DMS79 (cell line): Measurements from ENCODE around the gene ZNF516.

Experiments
- DNase-seq: peaks from one replicate; lab custom pipeline; 2025; lab: John Stamatoyannopoulos, UW

ZNF516 gene

DNA sequence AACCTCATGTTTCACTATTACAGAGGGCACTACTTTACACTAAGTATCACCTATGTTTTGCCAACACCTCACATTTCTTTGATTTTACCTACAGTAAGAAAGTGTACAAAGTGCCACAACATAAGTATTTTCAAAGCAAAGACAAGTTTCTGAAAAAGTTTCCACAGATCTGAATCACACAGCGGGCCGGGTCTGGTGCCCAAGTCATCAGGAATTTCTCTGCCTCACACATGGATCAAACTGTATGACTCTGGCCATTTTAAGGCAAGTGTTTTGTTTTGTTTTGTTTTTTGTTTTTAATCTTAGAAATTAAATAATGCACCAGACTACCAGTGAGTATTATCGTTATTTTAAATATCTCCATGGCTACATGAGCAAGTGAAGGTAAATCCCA is 73.4 kb downstream of the ZNF516 start:
- no peak for DNase-seq

DNA sequence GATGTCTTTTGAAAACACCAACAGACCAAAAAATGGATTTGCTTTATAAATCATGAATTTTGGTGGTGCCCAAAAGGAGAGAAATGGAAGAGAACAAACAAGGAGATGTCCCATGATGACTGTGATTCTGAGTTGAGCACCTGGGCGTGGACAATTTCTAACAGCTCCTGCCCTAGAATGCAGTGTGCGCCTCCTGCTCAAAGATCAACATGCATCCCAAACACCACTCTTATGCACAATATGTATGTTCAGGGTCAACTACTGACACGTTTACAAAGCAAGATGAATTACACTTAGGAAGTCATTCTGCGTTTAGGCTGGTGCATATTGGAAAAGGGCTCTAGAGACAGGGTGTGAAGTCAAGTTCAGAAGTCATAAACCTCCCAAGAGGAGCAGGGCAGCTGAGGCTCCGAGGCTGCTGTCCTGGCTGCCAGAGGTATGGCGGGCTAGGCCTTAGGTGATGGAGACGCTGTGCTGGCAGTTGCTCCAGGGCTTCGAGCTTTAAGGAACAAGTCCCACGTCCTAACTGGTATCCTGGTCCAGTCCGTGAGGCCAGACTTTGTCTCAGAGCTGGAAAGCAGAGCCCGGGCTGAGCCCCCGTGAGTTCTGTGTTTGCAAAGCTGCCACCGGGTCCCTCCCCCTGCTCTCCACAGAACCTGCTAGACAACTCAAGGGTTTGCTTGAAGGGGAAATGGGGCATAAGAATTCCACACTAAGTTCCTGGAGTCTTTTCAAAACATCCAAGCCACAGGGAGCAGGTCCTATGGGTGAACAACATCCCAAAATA is 74.0 kb downstream of the ZNF516 start:
- no peak for DNase-seq

DNA sequence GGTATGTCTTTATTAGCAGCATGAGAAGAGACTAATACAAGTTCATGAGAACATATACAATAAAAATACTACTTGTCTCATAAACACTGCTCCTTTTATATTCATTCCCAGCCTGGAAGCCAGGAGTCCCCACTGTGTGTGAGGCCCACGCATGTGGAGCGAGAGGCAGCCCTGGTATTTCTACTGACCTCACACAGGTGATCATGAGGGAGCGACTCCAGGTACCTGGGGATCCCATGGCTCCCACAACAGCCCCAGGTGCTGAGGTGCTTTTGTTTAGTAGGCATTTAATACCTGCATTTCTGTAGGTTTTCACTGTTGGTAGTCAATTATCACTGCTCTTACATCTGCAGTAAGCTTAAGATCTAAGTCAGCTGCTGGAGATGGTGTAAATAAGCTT is 75.2 kb downstream of the ZNF516 start:
- DNase-seq = no peak

DNA sequence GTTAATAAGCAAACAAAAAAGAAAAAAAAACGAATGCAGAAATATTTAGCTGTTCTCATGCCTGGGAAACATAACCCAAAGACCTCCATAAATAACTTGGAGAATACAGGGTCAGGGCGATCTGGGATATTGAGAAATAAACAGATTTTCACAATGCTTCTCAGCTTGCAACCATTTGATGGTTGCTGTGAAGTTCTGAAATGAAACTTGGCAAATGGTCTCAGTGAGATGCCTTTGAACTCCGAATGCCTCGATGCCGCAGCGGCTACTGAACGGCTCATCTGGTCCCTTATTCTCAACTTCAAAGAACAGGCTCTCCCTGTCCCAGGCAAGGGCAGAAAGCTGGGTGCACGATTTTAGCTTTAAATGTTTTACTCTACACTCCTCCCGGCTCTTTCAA is 78.1 kb downstream of the ZNF516 start:
- DNase-seq = no peak

DNA sequence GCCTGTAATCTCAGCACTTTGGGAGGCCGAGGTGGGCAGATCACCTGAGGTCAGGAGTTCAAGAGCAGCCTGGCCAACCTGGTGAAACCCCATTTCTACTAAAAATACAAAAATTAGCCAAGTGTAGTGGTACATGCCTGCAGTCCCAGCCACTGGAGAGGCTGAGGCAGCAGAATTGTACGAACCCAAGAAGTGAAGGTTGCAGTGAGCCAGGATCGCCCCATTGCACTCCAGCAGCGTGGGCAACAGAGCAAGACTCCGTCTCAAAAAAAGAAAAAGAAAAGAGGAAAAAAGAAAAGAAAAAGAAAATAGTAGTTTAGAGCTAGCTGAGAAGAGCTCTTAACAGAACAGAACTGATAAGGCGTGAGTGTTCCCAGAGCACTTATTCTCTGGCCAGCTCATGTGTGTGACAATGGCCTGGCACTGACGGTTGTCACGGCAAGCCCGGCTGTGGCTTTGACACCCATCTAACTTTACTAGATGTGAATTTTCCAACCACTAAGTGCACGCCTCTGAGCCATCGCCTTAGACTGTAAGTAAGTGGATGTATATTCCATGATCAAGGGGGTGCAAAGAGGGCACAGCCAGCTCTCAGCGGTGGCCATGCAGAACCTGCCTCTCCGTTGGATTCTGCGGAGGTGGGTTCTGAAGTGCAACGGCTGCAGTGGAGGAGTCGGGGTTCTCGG is 80.0 kb downstream of the ZNF516 start:
- no peak for DNase-seq

DNA sequence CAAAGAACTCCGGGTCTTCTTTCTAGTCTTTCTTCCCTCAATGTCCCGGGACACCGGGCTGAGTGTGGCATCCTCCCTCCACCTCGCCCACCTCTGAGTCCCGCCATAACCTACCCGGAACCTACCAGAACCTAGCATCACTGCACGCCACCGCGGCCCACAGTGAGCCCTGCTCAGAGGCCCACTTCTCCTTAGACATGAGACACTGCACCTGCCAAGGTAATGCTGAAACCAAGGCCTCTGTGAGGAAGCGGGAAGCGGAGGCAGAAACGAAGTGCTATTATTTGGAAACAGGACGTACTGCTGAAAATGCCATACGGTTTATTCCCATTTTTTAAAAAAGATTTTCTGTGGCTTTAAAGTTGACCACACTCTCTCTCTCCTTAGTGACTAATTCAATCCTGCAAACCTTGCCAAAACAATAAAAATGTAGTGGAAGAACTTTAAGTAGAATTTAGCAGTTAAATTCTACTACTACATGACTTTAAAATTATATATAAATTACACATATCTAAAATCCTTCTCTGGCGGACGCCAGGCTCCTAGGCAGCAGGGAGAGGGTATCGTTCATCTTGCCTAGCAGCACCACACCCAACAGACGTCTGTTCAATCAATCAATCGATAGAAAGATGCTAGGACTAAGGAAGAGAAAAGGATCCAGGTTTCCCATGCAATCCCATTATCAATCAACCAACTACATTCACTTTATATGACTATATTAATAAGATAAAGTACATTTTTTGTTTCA is 82.0 kb downstream of the ZNF516 start:
- DNase-seq = no peak

DNA sequence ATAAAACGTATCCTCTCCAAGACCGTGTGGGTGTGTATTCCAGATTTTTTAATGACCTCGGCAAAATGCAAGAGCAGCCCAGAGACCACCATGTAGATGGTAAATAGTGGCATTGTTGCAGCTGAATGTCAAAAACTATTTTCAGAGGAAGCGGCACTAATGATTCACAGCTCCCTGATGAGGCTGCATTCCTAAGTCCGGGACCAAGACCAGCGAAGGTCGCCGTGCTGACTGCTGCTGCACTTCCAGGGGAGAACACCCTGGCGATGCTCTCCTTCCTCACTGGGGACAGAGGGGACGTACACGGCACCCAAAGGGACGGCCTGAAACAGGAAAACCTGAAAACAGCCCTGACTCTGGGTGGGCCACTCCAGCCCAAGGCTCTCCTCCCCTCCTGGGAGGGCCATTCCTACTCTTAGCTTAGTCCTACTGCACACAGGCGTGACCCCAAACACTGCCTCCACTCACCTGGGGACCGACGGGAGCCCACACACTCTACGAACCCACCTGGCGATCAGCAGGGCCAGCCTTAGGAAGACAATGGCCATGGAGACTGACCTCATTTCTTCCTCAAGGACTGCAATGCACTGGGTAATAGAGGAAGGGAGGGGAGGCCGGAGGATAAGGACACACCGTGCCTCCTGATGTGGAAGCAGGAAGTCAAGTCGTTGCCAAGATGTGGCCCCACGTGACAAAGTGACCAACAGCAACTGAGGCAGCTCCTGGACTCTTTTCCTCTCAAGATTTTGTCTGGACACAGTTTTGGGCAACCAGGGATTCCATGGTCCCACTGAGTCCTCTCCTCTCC is 82.8 kb downstream of the ZNF516 start:
- DNase-seq = no peak

DNA sequence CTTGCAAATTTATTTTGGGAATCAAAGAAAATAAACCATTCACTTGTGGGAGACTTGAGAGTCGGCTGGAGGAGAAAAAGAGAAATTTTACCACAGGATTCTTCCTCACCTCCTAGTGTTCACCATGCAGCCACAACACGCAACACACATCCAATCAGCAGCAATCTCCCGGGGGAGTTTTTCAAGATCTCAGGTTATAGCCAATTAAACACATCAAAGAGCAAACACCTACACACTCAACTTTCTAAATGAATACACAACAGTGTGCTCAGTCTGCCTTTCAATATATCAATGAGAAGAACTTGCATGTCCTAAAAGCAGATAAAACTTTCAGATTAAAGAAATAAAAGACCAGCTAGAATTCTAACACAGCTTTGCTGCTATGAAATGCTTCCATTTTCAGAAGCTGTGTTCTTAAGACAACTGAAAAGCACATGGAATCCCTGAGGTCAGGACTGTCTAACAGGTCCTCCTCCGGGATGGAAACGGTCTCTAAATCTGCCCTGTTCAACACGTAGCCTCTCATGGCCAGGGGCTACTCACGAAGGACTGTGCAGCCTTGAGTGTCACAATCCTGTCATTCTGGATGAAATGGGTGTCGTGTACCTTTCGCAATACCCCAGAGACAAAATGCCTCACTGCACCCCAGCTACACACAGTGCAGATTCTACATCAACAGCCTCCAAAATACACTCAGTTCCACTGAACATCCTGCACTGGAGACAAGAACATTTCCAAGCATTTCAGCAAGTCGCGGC is 84.2 kb downstream of the ZNF516 start:
- no peak for DNase-seq

DNA sequence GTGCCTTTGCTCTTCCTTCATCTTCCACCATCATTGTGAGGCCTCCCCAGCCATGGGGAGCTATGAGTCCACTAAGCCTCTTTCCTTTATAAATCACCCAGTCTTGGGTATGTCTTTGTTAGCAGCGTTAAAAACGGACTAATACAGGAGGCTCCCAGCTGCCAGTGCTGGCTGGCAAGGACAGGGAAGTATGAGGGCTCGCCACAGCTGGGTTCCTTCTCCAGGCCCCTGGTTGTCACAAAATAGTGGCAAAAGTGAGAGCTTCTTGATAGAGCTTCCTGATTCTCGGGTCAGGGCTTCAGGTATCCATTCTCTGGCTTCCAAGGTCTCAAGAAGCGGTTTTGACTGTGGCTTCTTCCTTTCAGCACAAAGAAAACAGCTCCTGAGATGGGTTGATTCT is 85.0 kb downstream of the ZNF516 start:
- DNase-seq = no peak

DNA sequence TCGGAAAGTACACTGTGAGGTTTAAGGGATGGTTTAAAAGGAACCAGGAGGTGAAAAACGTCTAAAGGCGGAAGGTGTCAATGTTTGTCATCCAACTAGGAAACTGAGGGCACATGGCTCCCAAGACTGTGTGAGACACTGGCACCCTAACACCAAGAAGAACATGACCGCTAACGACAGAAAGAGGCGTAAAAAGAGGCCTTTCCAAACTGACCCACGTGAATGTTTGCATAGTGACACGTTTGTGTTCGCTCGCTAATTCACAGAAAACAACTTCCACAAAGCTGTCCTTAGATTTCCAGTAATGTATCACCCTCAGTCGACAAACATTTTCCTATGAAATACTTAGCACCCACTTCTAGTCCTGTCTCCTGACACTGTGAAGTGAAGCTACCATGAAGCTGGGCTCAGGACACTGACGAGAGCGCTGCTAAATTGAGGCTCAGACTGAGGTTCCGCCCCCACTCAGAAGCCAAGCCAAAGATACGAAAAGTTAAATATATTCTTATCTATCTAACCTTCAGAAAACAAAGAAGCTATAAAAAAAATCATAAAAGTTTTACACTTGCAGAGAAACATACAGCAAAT is 86.5 kb downstream of the ZNF516 start:
- DNase-seq = no peak

DNA sequence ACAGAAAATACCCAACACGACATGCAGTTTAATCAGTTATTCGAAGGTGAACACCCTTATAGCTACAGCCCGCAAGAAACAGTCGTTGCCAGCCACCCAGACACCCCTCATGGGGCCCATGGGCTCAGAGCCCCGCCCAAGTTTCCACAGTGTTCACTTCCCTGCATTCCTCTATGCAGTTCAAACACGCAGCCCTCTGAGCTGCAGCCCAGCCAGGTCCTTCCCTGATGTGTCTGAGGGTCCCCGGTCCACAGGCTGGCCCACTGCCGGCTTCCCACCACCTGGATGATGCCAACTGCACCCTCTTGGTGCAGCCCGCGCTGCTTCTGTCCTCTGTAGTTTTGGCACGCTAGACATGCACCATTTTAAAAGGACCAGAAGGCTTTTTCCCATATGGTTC is 87.4 kb downstream of the ZNF516 start:
- DNase-seq = no peak

DNA sequence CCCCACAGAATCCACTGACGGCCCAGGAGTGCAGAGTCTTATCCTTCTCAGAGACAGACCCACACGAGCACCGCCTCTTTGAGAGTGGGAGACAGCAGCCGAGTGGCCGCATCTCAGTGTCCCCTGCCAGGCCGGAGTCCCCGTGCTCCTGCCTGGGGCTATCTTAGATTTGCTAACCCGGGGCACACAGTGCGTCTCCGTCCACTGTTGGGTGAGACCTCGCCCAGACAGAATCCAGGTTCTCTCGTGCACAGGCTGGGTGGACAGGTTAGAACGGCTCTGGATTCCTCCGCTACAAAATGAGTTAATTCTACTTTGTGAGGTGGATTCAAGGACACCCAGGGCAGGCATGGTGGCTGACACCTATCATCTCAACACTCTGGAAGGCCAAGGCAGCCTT is 88.3 kb downstream of the ZNF516 start:
- DNase-seq = no peak

DNA sequence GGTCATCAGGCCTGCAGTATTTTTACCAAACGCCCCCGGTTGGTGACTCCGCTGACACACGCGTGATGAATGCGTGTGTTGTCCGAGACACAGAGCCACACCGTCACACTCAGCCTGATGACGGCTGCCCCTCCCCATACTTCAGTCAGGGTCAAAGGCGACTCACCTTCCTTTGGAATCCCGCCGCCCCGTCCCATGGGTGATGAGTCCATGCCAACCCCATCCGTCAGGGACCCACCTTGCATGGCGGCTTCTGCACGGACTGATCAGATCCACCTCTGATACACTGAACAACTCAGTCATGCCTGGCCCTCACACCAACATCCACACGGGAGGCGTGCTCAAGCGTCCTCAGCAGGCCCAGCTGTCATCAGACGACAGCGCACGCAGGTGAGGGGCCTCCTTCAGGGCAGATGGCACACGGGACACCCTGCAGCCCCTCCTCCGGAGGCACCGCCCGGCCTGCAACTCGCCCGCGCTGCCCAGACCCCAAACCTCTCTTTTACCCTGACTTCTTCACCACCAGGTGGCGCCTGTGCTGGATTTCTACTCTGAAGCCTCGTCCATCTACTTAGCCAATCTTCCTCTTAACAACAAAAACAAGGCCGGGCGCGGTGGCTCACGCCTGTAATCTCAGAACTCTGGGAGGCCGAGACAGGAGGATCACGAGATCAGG is 89.2 kb downstream of the ZNF516 start:
- DNase-seq = no peak

DNA sequence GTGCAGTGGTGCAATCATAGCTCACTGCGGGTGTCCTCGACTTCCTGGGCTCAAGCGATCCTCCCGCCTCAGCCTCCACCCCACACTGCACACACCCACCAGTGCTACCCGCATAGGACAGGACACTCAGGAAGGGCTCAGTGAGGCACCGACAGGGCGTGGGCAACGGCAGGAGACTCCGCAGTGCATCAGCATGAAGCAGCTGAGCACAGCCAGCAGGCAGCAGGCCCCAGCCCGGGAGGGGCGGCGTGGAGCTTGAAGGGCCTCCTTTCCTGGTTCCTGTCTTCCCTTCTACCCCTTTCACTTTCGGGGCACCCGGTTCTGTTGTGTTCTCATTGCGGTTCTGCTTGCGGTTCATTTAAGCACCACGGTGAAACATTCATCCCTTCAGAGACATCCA is 89.8 kb downstream of the ZNF516 start:
- no peak for DNase-seq

DNA sequence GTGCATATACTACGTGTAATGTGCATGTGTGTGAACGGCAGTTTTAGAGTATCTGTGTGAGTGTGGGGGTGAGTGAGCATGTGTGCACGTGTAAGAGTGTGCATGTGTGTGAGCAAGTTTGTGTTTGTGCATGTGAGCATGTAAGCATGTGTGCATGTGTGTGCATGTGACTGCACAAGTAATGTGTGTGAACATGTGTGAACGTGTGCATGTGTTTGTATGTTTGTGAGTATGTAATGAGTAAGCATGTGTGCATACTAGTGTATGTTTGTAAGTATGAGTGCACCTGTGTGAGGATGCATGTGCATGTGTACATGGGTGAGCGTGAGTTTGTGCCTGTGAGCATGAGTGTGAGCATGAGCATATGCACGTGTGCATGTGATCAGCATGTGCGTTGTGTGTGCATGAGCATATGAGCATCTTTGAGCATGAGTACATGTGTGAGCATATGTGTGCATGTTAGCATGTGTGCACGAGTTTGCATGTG is 90.7 kb downstream of the ZNF516 start:
- DNase-seq = no peak

DNA sequence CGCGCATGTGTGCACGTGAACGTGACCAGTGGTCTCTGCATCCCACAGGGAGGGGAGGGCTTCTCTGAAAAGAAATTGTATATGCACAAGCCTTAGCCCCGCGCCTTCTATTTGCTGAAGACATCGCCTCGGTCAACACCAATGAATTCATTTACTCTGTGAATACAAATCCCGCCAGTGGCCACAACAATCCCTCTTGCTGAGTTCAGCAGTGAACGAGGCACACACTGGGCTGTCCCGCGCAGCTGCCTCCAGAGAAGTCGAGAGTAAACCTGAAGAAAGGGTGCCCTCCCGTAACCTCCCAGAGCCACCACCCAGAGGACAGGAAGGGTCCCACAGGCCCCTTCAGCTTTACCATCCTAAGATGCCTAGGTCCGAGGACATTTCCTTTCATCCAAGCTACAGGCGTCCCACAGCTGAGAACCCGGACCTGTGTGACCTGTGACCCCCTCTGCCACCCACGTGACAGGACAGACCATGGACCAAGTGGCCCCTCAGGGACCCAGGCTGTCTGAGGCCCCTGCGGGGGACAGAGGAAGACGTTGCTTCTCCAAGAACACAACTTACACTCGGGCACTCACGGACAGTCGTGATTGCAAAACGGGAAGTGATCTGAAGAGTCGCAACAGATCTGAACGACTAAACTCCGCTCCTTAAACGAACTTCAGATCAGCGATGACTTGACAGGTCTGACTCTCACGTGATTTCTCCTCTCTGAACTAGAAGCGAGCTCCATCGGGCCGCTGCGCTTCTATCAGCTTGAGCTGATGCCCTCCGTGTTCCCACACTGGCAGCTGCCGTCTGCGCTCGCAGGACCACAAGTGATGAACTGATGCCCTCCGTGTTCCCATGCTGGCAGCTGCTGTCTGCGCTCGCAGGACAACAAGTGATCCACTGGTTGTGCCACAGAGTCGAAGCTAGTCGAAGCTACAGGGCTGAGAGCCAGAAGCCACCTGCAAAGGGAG is 92.7 kb downstream of the ZNF516 start:
- DNase-seq = no peak

DNA sequence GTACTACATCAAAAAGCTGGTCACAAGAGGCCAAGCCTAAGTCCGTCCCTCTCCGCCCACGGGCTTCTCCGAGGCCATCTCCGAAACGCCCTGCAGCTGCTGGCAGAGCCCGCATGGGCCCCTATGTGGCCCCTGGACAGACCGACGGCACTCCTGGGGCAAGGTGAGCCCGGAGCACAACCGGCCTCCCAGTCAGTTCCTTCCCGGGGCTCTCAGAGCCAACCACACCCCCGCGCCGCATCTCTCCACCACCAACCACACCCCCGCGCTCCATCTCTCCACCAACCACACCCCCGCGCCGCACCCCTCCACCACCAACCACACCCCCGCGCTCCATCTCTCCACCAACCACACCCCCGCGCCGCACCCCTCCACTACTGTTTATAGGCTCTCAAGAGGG is 93.5 kb downstream of the ZNF516 start:
- no peak for DNase-seq

DNA sequence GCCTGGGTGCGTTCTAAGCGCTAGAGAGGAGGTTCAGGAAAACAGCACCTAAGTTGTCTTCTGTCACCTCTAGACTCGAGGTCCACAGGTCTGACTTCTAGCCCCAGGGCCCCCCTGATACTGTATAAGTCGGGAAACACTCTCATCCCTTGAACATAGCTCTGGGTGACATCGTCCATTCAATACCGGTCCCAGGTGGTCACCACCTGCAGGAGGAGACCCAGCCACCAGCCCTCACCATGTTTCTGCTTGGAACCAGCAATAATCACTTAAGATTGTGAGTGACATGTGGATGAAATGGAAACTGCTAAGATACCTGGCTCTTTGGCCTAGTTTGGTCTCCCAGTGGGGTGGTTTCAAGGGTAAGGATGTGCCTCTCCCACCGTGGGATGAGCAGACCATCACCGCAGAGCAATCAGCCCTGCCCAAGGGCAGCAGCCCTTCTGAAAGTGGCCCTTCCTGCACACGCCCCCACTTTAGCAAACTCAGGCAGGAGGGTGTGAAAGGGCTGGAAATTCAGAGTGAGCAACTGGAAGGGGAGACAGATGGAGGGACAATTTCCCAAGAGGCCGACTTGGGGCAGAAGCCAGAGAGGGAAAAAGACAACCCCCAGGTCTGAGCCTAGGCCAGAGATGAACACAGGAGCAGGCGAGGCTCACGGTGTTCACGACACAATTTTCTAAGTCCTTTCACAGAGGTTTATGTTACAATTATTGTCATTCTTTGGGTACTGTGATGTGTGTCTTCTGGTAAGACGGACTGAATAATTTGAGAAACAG is 95.2 kb downstream of the ZNF516 start:
- DNase-seq = no peak
